Prostate gland (tissue), 2 donors: Measurements from ENCODE around the gene GUCA1A.

Source experiments
- POLR2A ChIP-seq: fragments of 450-650 bp; IDR thresholded peaks from one replicate; pipeline ENCODE4 v1.6.1; 2016; ENCODE audit warnings: antibody characterized with exemption, mild to moderate bottlenecking
- POLR2AphosphoS5 ChIP-seq: sonication (generic); formaldehyde crosslinking; IDR thresholded peaks from one replicate; pipeline ENCODE4 v1.6.1; 2017; ENCODE audit warnings: antibody characterized with exemption
- TF ChIP-seq, protein P1 (sequence below), 4 experiments: fragments of 200-600 bp in 2 of 4; fragments of 450-650 bp in 2 of 4; sonication (generic) in 2 of 4; IDR thresholded peaks; 1 replicate in 3 of 4; 2 replicates in 1 of 4; pipeline ENCODE4 v1.5.1; 2016 to 2019; ENCODE audit warnings: antibody characterized with exemption in 4 of 4, mild to moderate bottlenecking in 2 of 4, moderate library complexity in 2 of 4

DNA sequence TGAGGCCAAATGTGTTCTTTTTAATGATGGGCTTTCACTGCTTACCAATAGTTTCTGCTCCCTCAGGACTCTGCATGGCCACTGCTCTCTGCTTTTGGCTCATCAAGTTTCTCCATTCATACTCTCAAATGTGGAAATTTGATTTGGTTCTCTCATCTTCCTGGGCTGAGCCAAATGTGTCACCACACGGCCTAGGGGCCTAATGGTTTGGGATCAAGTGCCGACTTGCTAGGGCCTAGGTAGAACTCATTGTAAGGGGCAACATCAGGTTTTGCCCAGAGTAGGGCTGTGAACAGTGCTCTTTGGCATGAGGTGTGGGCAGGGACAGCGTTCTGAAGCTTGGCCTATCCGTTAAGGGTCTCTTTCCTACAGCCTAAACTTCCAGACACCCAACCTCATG, 48.4 kb downstream of the GUCA1A start:
- TF ChIP-seq, protein P1, sequence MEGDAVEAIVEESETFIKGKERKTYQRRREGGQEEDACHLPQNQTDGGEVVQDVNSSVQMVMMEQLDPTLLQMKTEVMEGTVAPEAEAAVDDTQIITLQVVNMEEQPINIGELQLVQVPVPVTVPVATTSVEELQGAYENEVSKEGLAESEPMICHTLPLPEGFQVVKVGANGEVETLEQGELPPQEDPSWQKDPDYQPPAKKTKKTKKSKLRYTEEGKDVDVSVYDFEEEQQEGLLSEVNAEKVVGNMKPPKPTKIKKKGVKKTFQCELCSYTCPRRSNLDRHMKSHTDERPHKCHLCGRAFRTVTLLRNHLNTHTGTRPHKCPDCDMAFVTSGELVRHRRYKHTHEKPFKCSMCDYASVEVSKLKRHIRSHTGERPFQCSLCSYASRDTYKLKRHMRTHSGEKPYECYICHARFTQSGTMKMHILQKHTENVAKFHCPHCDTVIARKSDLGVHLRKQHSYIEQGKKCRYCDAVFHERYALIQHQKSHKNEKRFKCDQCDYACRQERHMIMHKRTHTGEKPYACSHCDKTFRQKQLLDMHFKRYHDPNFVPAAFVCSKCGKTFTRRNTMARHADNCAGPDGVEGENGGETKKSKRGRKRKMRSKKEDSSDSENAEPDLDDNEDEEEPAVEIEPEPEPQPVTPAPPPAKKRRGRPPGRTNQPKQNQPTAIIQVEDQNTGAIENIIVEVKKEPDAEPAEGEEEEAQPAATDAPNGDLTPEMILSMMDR (IDR thresholded peaks at IDR 0.05) = no peak
- TF ChIP-seq POLR2A (no peak), POLR2AphosphoS5 (no peak)
